Adrenal gland (tissue), 5 donors: ENCODE results near the gene DUSP14.

Source experiments
- CTCF ChIP-seq, 6 experiments: fragments of 450-650 bp in 4 of 6; fragments of 200-600 bp in 2 of 6; sonication (generic) in 1 of 6; IDR thresholded peaks; 1 replicate in 5 of 6; 2 replicates in 1 of 6; pipeline versions ENCODE4 v1.5.1 to v1.8.0; 2016 to 2021; ENCODE audit warnings: antibody characterized with exemption in 6 of 6, mild to moderate bottlenecking in 2 of 6, moderate library complexity in 1 of 6
- POLR2A ChIP-seq, 2 donors: fragments of 450-650 bp; IDR thresholded peaks; one replicate each; pipeline ENCODE4 v1.6.1; 2017; ENCODE audit warnings: antibody characterized with exemption in 2 of 2, mild to moderate bottlenecking in 2 of 2, moderate library complexity in 1 of 2
- donor health status: DM: no; HTN: no; CAD: no.

GRCh38 chr17:37523715-37524219, 34.1 kb downstream of the DUSP14 start:
- TF ChIP-seq CTCF (IDR thresholded peaks at IDR 0.05) (no peak), POLR2A (IDR thresholded peaks at IDR 0.05) (no peak)
